ENCODE results near the gene MYMK.

MYMK gene

DNA sequence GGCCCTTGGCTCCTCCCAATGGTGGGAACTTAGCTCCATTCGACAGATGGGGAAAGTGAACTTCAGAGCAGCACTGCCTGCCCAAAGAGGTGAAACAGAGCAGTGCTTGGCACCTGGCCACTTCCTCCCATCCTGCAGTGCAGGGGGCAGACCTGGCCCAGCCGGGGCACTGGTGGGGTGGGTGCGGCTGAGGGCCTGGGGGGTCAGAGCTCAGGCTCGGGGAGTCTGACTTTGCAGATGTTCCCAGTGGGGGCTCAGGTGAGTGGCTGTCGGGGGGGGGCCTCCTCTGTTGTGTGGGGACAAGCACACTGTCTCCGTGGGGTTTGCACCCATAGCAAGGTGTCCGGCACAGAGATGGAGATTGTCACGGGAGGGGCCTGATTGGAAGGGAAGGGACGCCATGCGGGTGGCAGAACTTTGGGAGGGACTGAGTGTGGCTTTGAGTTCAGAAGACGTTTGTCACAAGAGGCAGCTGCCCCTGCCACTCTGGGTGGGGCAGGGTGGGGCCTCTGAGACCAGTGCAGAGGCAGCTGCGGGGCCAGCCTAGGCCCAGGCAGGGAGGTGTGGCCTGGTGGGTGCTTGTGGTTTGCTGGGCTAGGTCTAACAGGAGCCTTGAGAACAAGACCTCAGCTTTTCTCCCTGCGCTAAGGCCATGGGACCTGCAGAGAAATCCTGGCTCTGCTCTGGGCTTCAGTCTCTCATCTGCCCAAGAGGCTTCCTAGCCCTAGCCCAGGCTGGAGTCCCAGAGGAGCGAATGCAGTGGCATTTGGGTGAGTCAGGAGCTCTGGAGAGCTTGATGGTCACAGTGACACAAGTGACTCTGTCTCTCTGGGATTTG is 2.5 kb downstream of the MYMK start:
- DNase-seq (ENCODE audit: low read depth, low spot score): no peak
- H3K4me3 ChIP-seq (ENCODE audit: low read length): no peak overlapping the region

DNA sequence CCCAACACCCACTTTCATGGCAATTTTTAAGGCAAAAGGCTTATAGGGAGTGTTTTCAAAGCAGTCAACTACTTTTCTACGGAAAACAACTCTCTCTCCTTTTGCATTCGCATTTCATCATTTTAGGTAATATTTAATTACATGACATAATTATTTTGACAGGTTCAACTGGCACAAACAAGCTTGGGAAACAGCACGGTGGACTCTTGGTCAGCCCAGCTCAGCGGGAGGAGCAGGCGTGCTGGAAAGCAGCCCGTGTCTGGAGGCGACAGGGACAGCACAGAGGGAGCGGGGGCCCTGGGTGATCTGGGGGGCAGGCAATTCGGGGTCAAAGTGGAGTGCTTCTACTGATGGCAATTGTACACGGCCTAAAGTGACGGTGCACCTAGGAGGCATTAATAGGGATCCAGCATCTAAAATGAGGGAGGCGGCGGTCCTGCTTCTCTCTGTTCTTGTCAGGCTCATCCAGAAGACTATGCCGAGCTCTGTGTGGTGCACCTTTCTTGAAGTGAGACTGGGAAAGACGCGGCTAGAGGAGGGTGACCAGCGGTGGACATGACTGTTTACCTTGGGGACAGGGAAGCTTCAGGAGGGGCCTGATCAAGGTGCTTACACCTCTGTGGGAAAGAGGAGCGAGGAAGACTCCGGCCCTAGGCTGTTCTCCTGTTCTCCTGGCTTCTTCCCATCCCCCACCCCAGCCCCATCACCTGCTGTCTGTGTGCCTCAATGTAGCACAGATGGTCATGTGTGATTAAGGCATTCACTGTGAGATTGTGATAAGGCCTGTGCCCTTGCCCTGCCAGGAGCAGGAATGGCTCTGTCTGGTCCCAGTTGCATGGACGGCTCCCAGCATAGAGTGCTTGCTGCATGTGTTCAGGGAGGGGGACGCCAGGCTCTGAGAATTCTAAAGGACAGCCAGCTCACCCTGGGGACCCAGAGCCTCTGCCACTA is 3.4 kb downstream of the MYMK start:
- H3K4me3 ChIP-seq (ENCODE audit: low read length): no peak overlapping the region
- DNase-seq (ENCODE audit: low read depth, low spot score): no peak

DNA sequence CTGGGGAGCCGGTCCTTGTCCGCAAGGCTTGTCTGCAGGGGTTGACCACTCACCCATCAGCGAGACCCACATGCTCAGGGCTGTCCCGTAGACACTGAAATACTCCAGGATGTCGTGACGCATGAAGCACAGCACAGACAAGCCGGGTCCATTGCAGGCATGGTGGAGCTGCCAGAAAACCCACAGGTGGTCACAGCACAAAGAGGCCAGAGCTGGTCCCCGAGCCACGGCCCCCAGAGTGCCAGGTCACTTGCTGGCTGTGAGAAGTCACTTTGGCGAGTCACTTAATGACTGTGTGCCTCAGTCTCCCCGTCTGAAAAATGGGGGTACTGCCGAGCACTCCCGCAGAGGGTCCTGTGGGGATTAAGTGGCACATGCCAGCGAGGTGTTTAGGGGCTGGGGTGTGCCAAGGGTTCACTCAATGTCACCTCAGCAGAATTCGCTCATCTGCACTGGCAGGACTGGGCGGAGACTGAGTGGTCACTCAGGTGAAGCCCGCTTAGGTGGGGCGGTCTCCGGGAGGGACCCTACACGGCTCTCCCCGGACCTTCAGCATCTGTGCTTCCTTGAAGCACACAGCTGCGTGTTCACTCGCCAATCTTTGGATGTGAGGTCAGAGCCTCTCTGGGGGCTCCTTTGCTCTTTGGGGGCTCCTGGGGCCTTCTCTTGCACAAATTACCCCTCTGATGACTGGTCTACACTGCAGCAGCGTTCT is 4.5 kb downstream of the MYMK start:
- DNase-seq (ENCODE audit: low read depth, low spot score): no peak
- no peak overlapping the region for H3K4me3 ChIP-seq (ENCODE audit: low read length)

DNA sequence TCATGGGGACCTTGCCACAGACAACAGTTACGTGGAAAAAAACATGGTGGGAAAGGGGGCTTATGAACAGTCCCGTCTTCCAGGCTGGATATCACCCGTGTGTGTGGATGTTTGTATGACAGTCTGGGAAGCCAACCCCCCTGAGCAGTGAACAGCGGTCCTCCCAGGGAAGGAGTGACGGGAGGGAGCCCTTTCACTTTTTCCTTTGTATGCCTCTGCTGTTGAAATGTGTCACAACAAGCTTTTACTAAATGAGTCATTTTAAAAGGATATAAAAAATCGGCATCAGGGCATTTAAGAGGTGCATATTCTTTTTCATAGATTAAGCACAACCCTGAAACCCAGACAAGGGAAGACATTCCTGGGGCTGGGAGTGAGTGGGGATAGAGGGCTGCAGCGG is 5.1 kb downstream of the MYMK start:
- DNase-seq (ENCODE audit: low read depth, low spot score): no peak

DNA sequence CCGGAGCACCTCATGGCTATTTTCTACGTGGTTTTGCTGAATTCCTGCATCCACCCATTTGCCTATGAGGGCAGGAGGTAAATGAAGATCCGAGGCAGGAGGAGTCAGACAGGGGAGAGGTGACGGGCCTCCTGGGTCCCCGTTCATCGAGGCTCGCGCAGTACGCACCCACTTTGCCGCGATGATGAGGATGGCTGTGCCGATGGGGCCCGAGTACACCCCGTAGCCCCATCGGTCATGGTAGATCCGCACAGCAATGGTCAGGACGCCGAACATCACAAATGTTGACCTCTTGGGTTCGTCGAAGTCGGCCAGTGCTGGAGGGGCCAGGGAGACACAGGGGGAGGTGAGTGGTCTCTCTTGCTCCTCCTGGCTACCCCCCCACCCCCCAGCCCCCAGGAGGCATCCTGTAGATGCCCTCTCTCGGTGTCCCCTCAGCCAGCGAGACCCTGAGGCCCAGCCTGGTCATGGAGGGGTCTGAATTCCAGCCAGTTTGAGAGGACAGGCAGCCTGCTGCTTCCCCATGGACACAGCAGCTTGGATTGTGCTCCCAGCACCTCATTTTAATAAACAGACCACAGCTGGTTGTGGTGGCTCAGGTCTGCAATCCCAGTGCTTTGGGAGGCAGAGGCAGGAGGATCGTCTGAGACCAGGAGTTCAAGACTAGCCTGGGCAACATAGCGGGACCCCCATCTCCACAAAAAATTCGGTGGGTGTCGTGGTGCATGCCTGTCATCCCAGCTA is 5.9 kb downstream of the MYMK start:
- DNase-seq (ENCODE audit: low read depth, low spot score): no peak
- H3K4me3 ChIP-seq (ENCODE audit: low read length): no peak overlapping the region

More for the DNA sequence above, 5.1 kb downstream of the MYMK start:
- no peak overlapping the region for H3K4me3 ChIP-seq (ENCODE audit: low read length)

DNA sequence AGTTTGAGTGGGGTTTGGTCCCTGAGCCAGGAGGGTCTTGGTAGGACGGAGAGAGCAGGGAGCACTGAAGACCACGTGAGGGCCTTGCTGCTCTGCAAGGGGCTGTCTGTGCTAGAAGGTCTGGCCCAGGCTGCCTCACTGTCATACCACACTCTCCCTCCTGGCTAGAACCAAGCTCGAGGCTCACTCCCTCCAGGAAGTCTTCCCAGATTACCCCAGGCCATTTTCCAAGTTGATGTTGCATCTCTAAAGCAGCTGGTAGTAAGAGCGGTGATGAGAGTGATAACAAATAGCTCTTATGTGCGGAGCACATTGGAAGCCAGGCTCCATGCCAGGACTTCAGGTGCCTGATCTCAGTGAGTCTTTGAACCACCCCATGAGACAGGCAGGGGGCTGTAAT is 6.6 kb downstream of the MYMK start:
- no peak overlapping the region for H3K4me3 ChIP-seq (ENCODE audit: low read length)
- no peak for DNase-seq (ENCODE audit: low read depth, low spot score)

DNA sequence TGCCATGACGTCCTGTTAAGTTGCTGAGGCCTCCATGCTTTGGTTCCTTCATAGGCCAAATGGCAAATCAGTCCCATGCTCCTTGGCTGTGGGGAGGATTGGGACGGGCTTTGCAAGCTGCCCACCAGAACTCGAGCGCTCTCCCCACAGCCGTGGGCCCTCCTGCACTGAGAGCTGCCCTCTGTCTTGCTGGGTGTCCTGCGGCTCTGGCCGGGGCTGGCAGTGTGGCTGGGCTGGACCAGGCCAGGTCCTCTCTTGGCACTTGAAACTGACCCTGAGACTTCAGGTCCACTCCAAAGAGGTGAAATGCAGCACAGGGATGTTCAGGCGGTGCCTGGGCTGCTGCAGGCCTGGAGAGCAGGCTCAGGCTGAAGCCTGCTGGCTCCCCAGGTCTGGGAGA is 7.0 kb downstream of the MYMK start:
- no peak overlapping the region for H3K4me3 ChIP-seq (ENCODE audit: low read length)
- DNase-seq (ENCODE audit: low read depth, low spot score): no peak

DNA sequence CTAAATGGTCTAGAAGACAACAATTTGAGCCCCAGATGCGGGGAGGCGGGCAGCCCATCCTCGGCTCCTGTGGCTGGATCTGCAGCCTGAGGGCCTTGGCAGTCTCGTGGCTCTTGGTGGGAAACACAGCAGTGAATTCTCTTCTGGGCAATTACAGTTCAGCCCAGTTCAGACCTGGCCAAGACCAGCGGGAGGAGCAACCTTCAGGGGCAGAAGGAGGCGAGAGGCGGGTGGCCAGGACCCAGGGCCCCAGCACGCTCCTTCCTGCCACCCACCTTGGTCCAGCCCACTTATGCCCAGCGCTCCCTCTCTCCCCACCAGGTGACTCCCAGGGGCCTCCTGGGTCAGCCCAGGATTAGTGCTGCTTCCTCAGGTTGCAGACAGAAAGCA is 7.8 kb downstream of the MYMK start:
- H3K4me3 ChIP-seq (ENCODE audit: low read length): no peak overlapping the region
- no peak for DNase-seq (ENCODE audit: low read depth, low spot score)

DNA sequence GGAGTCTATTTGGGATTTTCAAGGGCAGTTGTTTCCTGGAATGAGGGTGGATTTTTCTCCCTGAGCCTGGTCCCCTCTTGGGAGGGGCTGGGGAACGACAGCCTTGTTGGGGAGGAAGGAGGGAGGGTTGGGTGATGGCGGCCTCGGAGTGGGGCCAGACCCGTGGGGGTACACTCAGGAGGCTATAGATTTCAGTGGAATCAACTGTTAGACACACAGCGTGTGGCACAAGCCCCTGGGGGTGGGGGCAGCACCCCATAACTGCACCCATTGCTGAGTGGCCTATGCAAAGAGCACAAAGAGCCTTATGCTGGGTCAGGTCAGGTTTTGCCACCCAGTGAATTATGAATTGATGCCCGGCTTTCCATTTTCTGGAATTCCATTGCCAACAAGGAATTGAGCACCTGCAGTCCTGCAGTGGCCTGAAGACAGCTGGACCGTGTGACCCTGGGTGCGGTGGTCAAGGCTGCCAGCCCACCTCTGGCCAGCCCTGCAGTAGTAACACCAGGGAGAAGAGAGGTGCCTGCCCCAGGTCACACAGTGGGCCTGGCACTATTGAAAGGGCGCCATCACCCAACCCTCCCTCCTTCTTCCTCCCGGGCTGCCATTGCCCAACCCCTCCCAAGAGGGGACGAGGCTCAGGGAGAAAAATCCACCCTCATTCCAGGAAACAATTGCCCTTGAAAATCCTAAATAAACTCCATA is 8.4 kb downstream of the MYMK start:
- no peak overlapping the region for H3K4me3 ChIP-seq (ENCODE audit: low read length)
- DNase-seq (ENCODE audit: low read depth, low spot score): no peak

DNA sequence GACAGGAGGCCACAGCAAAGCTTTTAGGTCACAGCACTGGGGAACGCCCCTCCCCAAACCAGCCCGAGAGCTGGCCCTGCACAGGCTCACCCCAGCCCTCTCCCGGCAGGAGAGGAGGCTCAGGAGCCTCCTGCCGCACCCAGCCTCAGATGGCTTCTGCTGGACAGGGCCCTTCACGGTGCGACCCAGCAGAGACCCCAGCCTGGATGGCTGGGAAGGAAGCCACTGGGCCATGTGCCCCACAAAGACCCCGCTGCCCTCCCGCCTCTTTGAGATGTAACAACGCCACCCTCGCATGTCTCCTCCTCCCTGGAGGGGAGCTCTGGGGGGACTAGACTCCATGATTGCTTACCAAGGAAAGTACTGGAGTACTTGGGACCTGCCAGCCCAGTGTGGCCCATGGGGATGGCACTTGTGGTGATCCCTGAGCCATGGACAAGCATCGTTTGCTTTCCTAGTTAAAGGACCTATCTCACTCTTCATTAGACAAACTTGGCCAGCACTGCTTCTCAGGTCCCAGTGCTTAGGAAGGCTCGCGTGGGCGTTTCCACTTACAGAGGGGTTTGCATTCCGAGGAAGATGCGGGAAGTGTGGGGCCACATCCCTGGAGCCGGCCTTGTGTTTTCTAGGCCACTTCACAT is 9.0 kb downstream of the MYMK start:
- DNase-seq (ENCODE audit: low read depth, low spot score): no peak

DNA sequence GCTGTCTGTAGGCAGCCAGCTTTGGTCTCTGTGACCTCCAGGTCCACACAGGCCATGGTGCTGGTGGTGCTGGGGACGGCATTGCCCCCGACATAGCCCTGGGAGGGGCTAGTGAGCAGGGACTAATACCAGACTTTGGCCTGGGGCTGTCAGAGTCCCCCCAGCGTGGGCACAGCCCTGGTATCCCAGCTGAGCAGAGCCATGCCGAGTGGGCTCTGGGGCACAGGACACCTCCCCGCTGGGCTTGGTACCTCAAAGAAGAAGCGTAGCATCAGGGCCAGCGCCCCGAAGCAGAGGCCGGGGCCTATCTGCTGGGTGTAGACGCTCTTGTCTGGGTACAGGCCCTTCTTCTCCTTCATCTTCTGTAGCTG is 9.5 kb downstream of the MYMK start:
- no peak for DNase-seq (ENCODE audit: low read depth, low spot score)
- H3K4me3 ChIP-seq (ENCODE audit: low read length): no peak overlapping the region

More for the DNA sequence above, 9.0 kb downstream of the MYMK start:
- no peak overlapping the region for H3K4me3 ChIP-seq (ENCODE audit: low read length)

DNA sequence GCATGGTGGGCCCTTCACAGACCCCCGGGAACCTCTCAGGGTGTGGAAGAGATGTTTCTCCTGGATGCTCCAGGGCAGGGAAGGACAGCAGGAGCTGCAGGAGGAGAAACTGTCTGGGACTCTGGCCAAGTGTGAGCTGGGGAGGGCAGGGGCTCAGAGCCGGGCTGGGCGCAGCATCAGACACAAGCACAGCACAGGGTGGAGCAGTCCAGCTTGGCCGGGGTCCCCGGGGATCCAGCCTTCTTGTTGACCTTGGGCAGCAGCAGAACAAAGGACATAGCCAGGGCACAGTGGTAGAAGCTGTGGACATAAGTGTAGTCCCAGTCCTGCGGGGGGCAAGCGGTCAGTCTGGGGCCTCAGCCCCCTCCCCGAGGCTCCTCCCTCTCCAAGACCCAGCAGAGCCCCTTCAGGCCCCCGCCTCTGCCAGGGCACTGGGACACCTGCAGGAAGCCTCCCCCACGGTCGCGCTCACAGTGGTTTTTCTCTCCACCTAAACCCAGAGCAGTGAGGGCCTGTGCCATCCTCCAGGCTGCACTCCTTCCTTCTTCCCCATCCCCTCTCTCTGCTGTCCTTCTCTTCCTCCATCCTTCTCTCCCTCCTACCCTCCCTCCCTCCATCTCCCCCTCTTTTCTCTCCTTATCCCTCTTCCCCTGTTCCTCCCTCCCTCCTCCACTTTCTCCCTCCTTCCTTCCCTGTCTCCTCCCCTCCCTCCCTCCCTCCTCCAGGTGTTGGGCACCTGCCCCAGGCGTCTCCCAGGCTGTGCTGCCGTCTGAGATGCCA is 10.1 kb downstream of the MYMK start:
- no peak for DNase-seq (ENCODE audit: low read depth, low spot score)
- H3K4me3 ChIP-seq (ENCODE audit: low read length): no peak overlapping the region

DNA sequence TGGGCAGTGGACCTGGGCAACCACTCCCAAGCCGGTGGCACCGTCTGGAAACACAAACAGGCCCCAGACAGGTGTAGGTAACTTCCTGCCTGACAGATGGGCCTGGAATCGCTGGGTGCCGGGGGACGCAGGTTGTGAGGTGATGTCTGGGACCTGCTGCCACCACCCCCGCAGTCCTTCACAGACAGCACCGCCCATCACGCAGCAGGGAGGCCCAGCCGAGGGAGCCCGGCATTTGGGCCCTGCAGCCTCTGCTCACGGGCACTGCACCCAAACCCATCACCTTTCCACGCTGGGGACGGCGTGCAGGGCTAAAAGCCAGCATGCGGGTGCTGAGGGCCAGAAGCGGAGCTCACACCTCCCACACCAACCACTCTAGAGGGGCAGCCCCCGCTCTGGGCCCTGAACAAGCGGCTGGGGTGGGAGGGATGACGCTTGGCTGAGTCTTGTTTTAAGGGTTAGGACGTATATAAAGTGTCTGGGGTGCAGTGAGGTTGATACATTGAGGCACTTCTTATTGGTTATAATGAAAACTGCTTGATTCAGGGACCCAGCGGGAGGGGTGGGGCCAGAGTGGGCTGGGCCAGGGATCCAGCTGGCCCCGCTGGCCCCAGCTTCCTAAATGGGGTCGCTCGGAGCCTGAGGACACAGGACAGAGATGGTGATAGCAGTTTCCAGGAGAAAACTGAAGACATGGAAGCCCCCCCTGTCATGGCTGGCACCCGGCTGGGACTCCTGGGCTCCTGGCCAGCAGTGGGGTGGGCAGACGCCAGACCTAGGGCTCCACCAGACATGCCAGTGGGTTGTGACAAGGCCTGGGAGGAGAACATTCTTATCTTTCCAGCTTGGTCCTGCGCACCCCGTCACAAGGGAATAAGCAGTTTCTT is 11.3 kb downstream of the MYMK start:
- DNase-seq (ENCODE audit: low read depth, low spot score): no peak
- H3K4me3 ChIP-seq (ENCODE audit: low read length): no peak overlapping the region

DNA sequence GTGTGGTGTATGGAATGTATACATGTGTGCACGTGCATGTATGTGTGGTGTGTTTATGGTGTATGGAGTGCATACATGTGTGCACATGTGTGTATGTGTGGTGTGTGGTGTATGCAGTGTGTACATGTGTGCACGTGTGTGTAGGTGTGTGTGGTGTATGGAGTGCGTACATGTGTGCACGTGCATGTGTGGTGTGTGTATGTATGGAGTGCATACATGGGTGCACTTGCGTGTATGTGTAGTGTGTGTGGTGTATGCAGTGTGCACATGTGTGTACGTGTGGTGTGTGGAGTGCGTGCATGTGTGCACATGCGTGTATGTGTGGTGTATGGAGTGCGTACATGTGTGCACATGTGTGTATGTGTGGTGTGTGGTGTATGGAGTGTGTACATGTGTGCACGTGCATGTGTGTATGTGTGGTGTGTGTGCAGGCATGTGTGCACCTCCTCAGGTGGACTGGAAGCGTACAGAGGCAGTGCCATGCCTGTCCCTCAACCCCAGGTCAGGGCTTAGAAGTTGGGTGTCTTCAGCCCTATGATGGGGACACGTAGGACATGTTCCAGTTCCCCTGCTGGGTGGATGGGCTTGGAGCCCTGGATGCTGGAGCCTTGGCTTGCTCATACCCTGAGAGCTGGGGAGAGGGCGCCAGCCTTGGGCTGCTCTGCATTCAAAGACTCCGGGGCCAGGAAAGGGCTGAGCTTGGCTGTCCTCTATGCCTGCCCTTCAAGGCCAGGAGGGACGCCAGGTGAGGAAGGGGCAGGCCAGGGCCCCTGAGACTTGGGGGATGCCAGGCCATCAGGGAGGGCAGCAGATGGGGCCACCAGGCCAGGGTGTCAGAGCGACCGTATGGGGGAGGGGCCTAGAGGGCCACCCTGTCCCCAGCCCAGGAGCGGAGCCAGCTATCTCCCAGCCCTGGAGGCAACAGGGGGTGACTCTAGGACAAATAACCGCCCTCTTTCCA is 12.2 kb downstream of the MYMK start:
- no peak overlapping the region for H3K4me3 ChIP-seq (ENCODE audit: low read length)
- DNase-seq (ENCODE audit: low read depth, low spot score): no peak

DNA sequence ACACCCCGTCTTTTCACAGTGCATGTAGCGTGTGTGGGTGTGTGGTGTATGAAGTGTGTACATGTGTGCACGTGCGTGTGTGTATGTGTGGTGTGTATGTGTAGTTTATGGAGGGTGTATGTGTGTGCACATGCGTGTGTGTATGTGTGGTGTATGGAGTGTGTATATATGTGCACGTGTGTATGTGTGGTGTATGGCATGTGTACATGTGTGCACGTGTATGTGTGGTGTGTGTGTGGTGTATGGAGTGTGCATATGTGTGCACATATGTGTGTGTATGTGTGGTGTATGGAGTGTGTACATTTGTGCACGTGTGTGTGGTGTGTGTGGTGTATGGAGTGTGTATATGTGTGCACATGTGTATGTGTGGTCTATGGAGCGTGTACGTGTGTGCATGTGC is 13.2 kb downstream of the MYMK start:
- no peak for DNase-seq (ENCODE audit: low read depth, low spot score)
- no peak overlapping the region for H3K4me3 ChIP-seq (ENCODE audit: low read length)
